Panc1 (cell line): ENCODE results near the gene CANX. TPM values are rescaled to one million over a fixed set of nuclear protein-coding genes. Genes with fewer than 3 reads are reported as not detected.

Experiments
- ATAC-seq: fragments of 200-7000 bp; cut with Tn5 transposase; 2 replicates; pipeline ENCODE4 v1.9.1; 2020; ENCODE audit warnings: mild to moderate bottlenecking, moderate library complexity
- BruUV-seq: library from RNA; stranded (reverse); fragments of 400-500 nt; replicated peaks from 2 replicates; lab custom pipeline; 2021; lab: Mats Ljungman, UMichigan
- CTCF ChIA-PET: fragments of 300-600 bp; sonication (Branson Sonifier 250); formaldehyde crosslinking; loops from one replicate; lab custom pipeline; 2022; ENCODE audit warnings: antibody characterized with exemption; lab: Charles Lee
- POLR2A ChIA-PET: fragments of 300-600 bp; sonication (Branson Sonifier 250); formaldehyde crosslinking; loops from one replicate; lab custom pipeline; 2022; ENCODE audit warnings: antibody characterized with exemption; lab: Charles Lee
- DNase-seq: peaks from one replicate; pipeline ENCODE4 v3.0.0-alpha.2; 2010; ENCODE audit warnings: low read depth, low spot score
- H3K27ac ChIP-seq: 2 replicates; pipeline ENCODE4 v1.5.1; 2011; ENCODE audit warnings: mild to moderate bottlenecking, low read length, inconsistent platforms
- H3K27me3 ChIP-seq: fragments of 200-500 bp; sonication (Bioruptor generic); 2 replicates; pipeline ENCODE4 v1.6.0; 2014; ENCODE audit warnings: low read length, inconsistent platforms; ENCODE audit not compliant: control insufficient read depth, insufficient read depth
- H3K36me3 ChIP-seq: fragments of 200-500 bp; sonication (Bioruptor generic); 2 replicates; pipeline ENCODE4 v1.5.1; 2014; ENCODE audit warnings: inconsistent platforms, mild to moderate bottlenecking, low read length, moderate library complexity; ENCODE audit not compliant: control insufficient read depth, insufficient read depth
- H3K4me1 ChIP-seq: 2 replicates; pipeline ENCODE4 v1.5.1; 2011; ENCODE audit warnings: inconsistent platforms, mild to moderate bottlenecking, low read length, moderate library complexity; ENCODE audit not compliant: control insufficient read depth, insufficient read depth
- H3K4me3 ChIP-seq, 2 experiments: 2 replicates each; pipeline ENCODE4 v1.5.1; 2011 to 2012; ENCODE audit warnings: low read depth in 2 of 2, low read length in 2 of 2, mild to moderate bottlenecking in 2 of 2, inconsistent platforms in 1 of 2, moderate library complexity in 1 of 2
- H3K9me3 ChIP-seq: fragments of 200-500 bp; sonication (Bioruptor generic); 2 replicates; pipeline ENCODE4 v1.5.1; 2014; ENCODE audit warnings: low read depth, mild to moderate bottlenecking, inconsistent platforms, low read length, moderate library complexity; ENCODE audit not compliant: control insufficient read depth, insufficient read depth
- CTCF ChIP-seq: fragments of 450-650 bp; IDR thresholded peaks from 2 replicates; pipeline ENCODE4 v1.5.1; 2017; ENCODE audit warnings: mild to moderate bottlenecking
- POLR2AphosphoS5 ChIP-seq: IDR thresholded peaks from 2 replicates; pipeline ENCODE4 v1.6.1; 2012; ENCODE audit warnings: mild to moderate bottlenecking, low read depth, low read length, moderate library complexity
- REST ChIP-seq, 2 experiments: IDR thresholded peaks; 2 replicates each; pipeline ENCODE4 v1.6.1; 2011 to 2012; ENCODE audit warnings: low read depth in 2 of 2, control low read depth in 1 of 2, low read length in 1 of 2, mild to moderate bottlenecking in 1 of 2, moderate library complexity in 1 of 2; ENCODE audit not compliant: insufficient read depth in 1 of 2
- SIN3A ChIP-seq: IDR thresholded peaks from 2 replicates; pipeline ENCODE4 v1.6.1; 2012; ENCODE audit warnings: low read depth, mild to moderate bottlenecking, low read length, moderate library complexity, borderline replicate concordance; ENCODE audit not compliant: insufficient read depth
- TCF7L2 ChIP-seq: IDR thresholded peaks from 2 replicates; pipeline ENCODE4 v1.6.1; 2011; ENCODE audit warnings: mild to moderate bottlenecking, low read depth, low read length, inconsistent platforms
- in situ Hi-C: cut with HindIII; loops from 2 replicates; pipeline ENCODE4 v1.10.0; 2016; ENCODE audit warnings: low sequenced_read_pairs, low pct_unique_long_range_greater_than_20kb
- intact Hi-C: fragments of 100-400 bp; cut with micrococcal nuclease; formaldehyde crosslinking; loops from one replicate; pipeline ENCODE4 v1.10.0; 2022; ENCODE audit not compliant: unreplicated experiment
- total RNA-seq: library from RNA; stranded (reverse); gene quantifications from one replicate; pipeline ENCODE4 v1.2.1, GENCODE V29; 2021; ENCODE audit not compliant: unreplicated experiment

CANX gene
- total RNA-seq, 1 experiment from 2014 or later: 707 TPM

DNA sequence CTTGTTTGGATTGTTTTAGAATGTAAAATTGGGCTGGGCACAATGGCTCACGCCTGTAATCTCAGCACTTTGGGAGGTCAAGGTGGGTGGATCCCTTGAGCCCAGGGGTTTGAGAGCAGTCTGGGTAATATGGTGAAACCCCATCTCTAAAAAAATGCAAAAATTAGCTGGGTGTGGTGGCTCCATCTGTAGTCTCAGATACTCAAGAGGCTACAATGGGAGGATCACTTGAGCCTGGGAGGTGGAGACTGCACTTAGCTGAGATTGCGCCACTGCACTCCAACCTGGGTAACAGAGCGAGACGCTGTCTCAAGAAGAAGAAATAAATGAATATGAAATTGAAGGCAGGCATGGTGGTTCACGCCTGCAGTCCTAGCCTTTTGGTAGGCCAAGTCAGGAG is 55.2 kb downstream of the CANX start:
- POLR2A ChIA-PET: no interaction called here
- CTCF ChIA-PET: no interaction called here
- DNase-seq (no peak), ATAC-seq (no peak)
- Histone ChIP-seq H3K9me3 (no peaks in the 10 kb centered on the region), H3K27me3 (no peaks in the 10 kb centered on the region), H3K27ac (no peak overlapping the region), H3K36me3 (no peaks in the 10 kb centered on the region), H3K4me3 (no peak overlapping the region), H3K4me1 (peaks cover 8% of the 10 kb centered on the region; the same call in 1 of the 2 replicates)
- intact Hi-C loops (no loop called here), in situ Hi-C loops (no loop called here)
- TF ChIP-seq CTCF (no peak), TCF7L2 (no peak), REST (IDR thresholded peaks at IDR 0.05; ENCODE audit: insufficient read depth in 1 of 2, low read depth in 2 of 2, low read length in 1 of 2) (no peak), POLR2AphosphoS5 (no peak), SIN3A (no peak)
- BruUV-seq: no TSS peak

- TF ChIP-seq SIN3A (no peak), POLR2AphosphoS5 (no peak), TCF7L2 (no peak), CTCF (no peak), REST (IDR thresholded peaks at IDR 0.05; ENCODE audit: insufficient read depth in 1 of 2, low read depth in 2 of 2, low read length in 1 of 2) (no peak)
- BruUV-seq: no TSS peak
- intact Hi-C loops (no loop called here), in situ Hi-C loops (no loop called here)
- POLR2A ChIA-PET: interaction anchor here (0.6 kb wide), 1 partner anchor 253 kb away, joined by 3 read pairs; no protein-coding TSS in a partner anchor
- H3K27ac ChIP-seq: no peak overlapping the region
- H3K4me3 ChIP-seq: no peak overlapping the region
- H3K9me3 ChIP-seq: no peaks in the 10 kb centered on the region
- ATAC-seq (no peak), DNase-seq (no peak)
- H3K36me3 ChIP-seq: no peaks in the 10 kb centered on the region
- peaks cover 8% of the 10 kb centered on the region; the same call in 1 of the 2 replicates for H3K4me1 ChIP-seq
- H3K27me3 ChIP-seq: no peaks in the 10 kb centered on the region
- CTCF ChIA-PET: no interaction called here
These were observed 56.3 kb downstream of the CANX start for GRCh38 chr5:179755022-179755421.
